Stimulated activated naive CD4-positive, alpha-beta T cell (primary cell): ENCODE data around the gene ADCY10.
"Not testable (repeated sequence)": the region's sequence is repeated elsewhere in the genome, so short reads cannot be mapped to it uniquely, and the experiment has no call there.

Experiments
- DNase-seq, 6 experiments: peaks; one replicate each; lab custom pipeline; 2025; lab: John Stamatoyannopoulos, UW

Gene ADCY10

GRCh38 chr1:167913895-167914496, at the start of gene ADCY10:
Gene ADCY10 (minus strand): TSS chr1:167914134. CDS start chr1:167905140, 8,994 bp downstream.
- DNase-seq = no peak

GRCh38 chr1:167957710-167958109, 43.8 kb upstream of the ADCY10 start:
- no peak for DNase-seq

GRCh38 chr1:167955915-167956314, 42.0 kb upstream of the ADCY10 start:
- DNase-seq = no peak

- no peak for DNase-seq
These were observed 36.6 kb upstream of the ADCY10 start for GRCh38 chr1:167950569-167950968.

GRCh38 chr1:167949785-167950184, 35.9 kb upstream of the ADCY10 start:
- no peak for DNase-seq

GRCh38 chr1:167947733-167948132, 33.8 kb upstream of the ADCY10 start:
- DNase-seq = no peak

GRCh38 chr1:167943541-167943940, 29.6 kb upstream of the ADCY10 start:
- no peak for DNase-seq

- no peak for DNase-seq
These were observed 26.3 kb upstream of the ADCY10 start for GRCh38 chr1:167940264-167940663.

- DNase-seq = no peak
These were observed 24.2 kb upstream of the ADCY10 start for GRCh38 chr1:167938080-167938636.

- no peak for DNase-seq
These were observed 23.7 kb upstream of the ADCY10 start for GRCh38 chr1:167937709-167938010.

- DNase-seq = peak; percentile 49 to 83 (median 72)
These were observed 23.2 kb upstream of the ADCY10 start, which contains the start of gene MPC2 for GRCh38 chr1:167936930-167937708. Gene MPC2 (minus strand): TSS chr1:167937072. CDS start chr1:167935841, 1,231 bp downstream.

- peak; percentile 91 to 99 (median 98) for DNase-seq
These were observed 22.4 kb upstream of the ADCY10 start, which contains the start of gene DCAF6 for GRCh38 chr1:167936068-167936929. Gene DCAF6 (plus strand): TSS chr1:167936683. CDS start chr1:167936912, 229 bp downstream.

GRCh38 chr1:167935216-167936067, 21.5 kb upstream of the ADCY10 start:
- DNase-seq = peak in 3 of 6 experiments; percentile 40 to 72 (median 45)

- no peak for DNase-seq
These were observed 20.7 kb upstream of the ADCY10 start for GRCh38 chr1:167934426-167935215.

GRCh38 chr1:167933788-167934187, 19.9 kb upstream of the ADCY10 start:
- no peak for DNase-seq

GRCh38 chr1:167929725-167930124, 15.8 kb upstream of the ADCY10 start:
- no peak for DNase-seq

GRCh38 chr1:167928919-167929318, 15.0 kb upstream of the ADCY10 start:
- not testable (repeated sequence) for DNase-seq

- DNase-seq = no peak
These were observed 14.5 kb upstream of the ADCY10 start for GRCh38 chr1:167928457-167928852.

- DNase-seq = no peak
These were observed 13.3 kb upstream of the ADCY10 start for GRCh38 chr1:167927046-167927754.
